OCI-LY7 (cell line): ENCODE results near the gene ZNF648. TPM values are rescaled to one million over a fixed set of nuclear protein-coding genes. Genes with fewer than 3 reads are reported as not detected.

Experiments
- BruUV-seq: library from RNA; stranded (reverse); fragments of 400-500 nt; replicated peaks from 2 replicates; lab custom pipeline; 2021; lab: Mats Ljungman, UMichigan
- CTCF ChIA-PET: fragments of 300-600 bp; sonication (Branson Sonifier 250); formaldehyde crosslinking; loops from one replicate; lab custom pipeline; 2022; ENCODE audit warnings: antibody characterized with exemption; ENCODE audit not compliant: unreplicated experiment; lab: Charles Lee
- POLR2A ChIA-PET: fragments of 300-600 bp; sonication (Branson Sonifier 250); formaldehyde crosslinking; loops from one replicate; lab custom pipeline; 2022; ENCODE audit warnings: antibody characterized with exemption; lab: Charles Lee
- DNase-seq: peaks from one replicate; pipeline ENCODE4 v3.0.0-alpha.2; 2015; ENCODE audit warnings: low spot score
- H2AFZ ChIP-seq: fragments of 200-600 bp; sonication (generic), shearing (Covaris generic); 2 replicates; pipeline ENCODE4 v1.6.1; 2014; ENCODE audit warnings: mild to moderate bottlenecking, antibody characterized with exemption, low read length, moderate library complexity
- H3K27ac ChIP-seq: fragments of 200-600 bp; sonication (generic); 2 replicates; pipeline ENCODE4 v1.5.1; 2014; ENCODE audit warnings: mixed run types, low read depth, mild to moderate bottlenecking, moderate library complexity, low read length, inconsistent platforms; ENCODE audit not compliant: poor library complexity, severe bottlenecking
- H3K36me3 ChIP-seq: fragments of 200-600 bp; sonication (generic); 2 replicates; pipeline ENCODE4 v1.6.1; 2014; ENCODE audit warnings: mild to moderate bottlenecking, antibody characterized with exemption, low read length, moderate library complexity, mixed read lengths; ENCODE audit not compliant: insufficient read depth
- H3K4me1 ChIP-seq: fragments of 200-600 bp; sonication (generic); 2 replicates; pipeline ENCODE4 v1.5.1; 2014; ENCODE audit warnings: mild to moderate bottlenecking, low read length; ENCODE audit not compliant: insufficient read depth, poor library complexity, severe bottlenecking
- H3K4me2 ChIP-seq: fragments of 200-600 bp; sonication (generic); 2 replicates; pipeline ENCODE4 v1.6.1; 2014; ENCODE audit warnings: mild to moderate bottlenecking, low read length
- H3K4me3 ChIP-seq: fragments of 200-600 bp; sonication (generic); 2 replicates; pipeline ENCODE4 v1.5.1; 2014; ENCODE audit warnings: mild to moderate bottlenecking, low read depth, low read length; ENCODE audit not compliant: poor library complexity, severe bottlenecking
- H3K79me2 ChIP-seq: fragments of 200-600 bp; sonication (generic); 2 replicates; pipeline ENCODE4 v1.6.1; 2016; ENCODE audit warnings: low read depth, mild to moderate bottlenecking, low read length, moderate library complexity, mixed read lengths; ENCODE audit not compliant: insufficient read depth
- H3K9me2 ChIP-seq: fragments of 200-600 bp; sonication (generic); 2 replicates; pipeline ENCODE4 v1.6.1; 2016; ENCODE audit warnings: mild to moderate bottlenecking, low read length, mixed read lengths; ENCODE audit not compliant: insufficient read depth
- H3K9me3 ChIP-seq: fragments of 200-600 bp; sonication (generic); 2 replicates; pipeline ENCODE4 v1.6.1; 2014; ENCODE audit warnings: mild to moderate bottlenecking, mixed run types, low read length, mixed read lengths
- H4K20me1 ChIP-seq: fragments of 200-600 bp; sonication (generic); 2 replicates; pipeline ENCODE4 v1.6.1; 2014; ENCODE audit warnings: mild to moderate bottlenecking, antibody characterized with exemption, low read length, moderate library complexity, mixed read lengths; ENCODE audit not compliant: insufficient read depth
- CTCF ChIP-seq: fragments of 200-600 bp; sonication (generic); conservative IDR thresholded peaks from 2 replicates; pipeline ENCODE4 v1.5.1; 2014; ENCODE audit warnings: mild to moderate bottlenecking, antibody characterized with exemption, low read length, moderate library complexity, mixed read lengths
- EZH2phosphoT487 ChIP-seq: fragments of 200-600 bp; sonication (generic); IDR thresholded peaks from 2 replicates; pipeline ENCODE4 v1.6.1; 2018; ENCODE audit warnings: low read depth, borderline replicate concordance, mild to moderate bottlenecking, mixed run types, antibody characterized with exemption, low read length, moderate library complexity, mixed read lengths
- intact Hi-C: fragments of 100-400 bp; cut with micrococcal nuclease; formaldehyde crosslinking; loops from one replicate; pipeline ENCODE4 v1.10.0; 2022; ENCODE audit not compliant: unreplicated experiment
- total RNA-seq, 2 experiments: library from RNA; depleted of rRNA in 1 of 2; stranded (reverse); fragments of >200 nt in 1 of 2; shearing (Covaris generic) in 1 of 2; gene quantifications; 2 replicates each; pipeline ENCODE4 v1.2.3, GENCODE V29; 2014 to 2022

Gene ZNF648
- total RNA-seq, 2 experiments from 2014 or later, result not detected

- H4K20me1 ChIP-seq, result no peaks in the 10 kb centered on the region
- no TSS peak for BruUV-seq
- H3K79me2 ChIP-seq, result no peaks in the 10 kb centered on the region
- ChIA-PET POLR2A (no interaction called here), CTCF (no interaction called here)
- no peaks in the 10 kb centered on the region for H3K9me2 ChIP-seq
- intact Hi-C loops, result loop anchor here (5.0 kb wide), 1 partner anchor 696 kb away; no protein-coding TSS in a partner anchor
- TF ChIP-seq EZH2phosphoT487 (no peak), CTCF (no peak)
- no peak overlapping the region for H3K4me3 ChIP-seq
- H3K36me3 ChIP-seq, result no peaks in the 10 kb centered on the region
- H3K4me2 ChIP-seq, result no peak overlapping the region
- no peaks in the 10 kb centered on the region for H3K4me1 ChIP-seq
- no peak overlapping the region for H3K27ac ChIP-seq
- no peaks in the 10 kb centered on the region for H3K9me3 ChIP-seq
- DNase-seq, result no peak
- no peak overlapping the region for H2AFZ ChIP-seq
Measured at GRCh38 chr1:182086136-182086535, 24.6 kb upstream of the ZNF648 start.

GRCh38 chr1:182085726-182086125 lies 24.2 kb upstream of the ZNF648 start:
- no peaks in the 10 kb centered on the region for H3K9me3 ChIP-seq
- no peaks in the 10 kb centered on the region for H3K9me2 ChIP-seq
- TF ChIP-seq CTCF (no peak), EZH2phosphoT487 (no peak)
- POLR2A ChIA-PET, result no interaction called here
- no TSS peak for BruUV-seq
- H3K79me2 ChIP-seq, result no peaks in the 10 kb centered on the region
- no peak overlapping the region for H3K27ac ChIP-seq
- no peaks in the 10 kb centered on the region for H3K4me1 ChIP-seq
- no peak for DNase-seq
- no peak overlapping the region for H3K4me3 ChIP-seq
- H3K36me3 ChIP-seq, result no peaks in the 10 kb centered on the region
- H4K20me1 ChIP-seq, result no peaks in the 10 kb centered on the region
- H3K4me2 ChIP-seq, result no peak overlapping the region
- intact Hi-C loops, result loop anchor here (1.0 to 5.0 kb wide), 2 partner anchors 311 to 697 kb away; no protein-coding TSS in a partner anchor
- no peak overlapping the region for H2AFZ ChIP-seq
- CTCF ChIA-PET, result interaction anchor here (1.7 kb wide), 1 partner anchor 311 kb away, joined by 5 read pairs; no protein-coding TSS in a partner anchor
